HepG2 (cell line): Measurements from ENCODE around the gene NRSN2. TPM values are rescaled to one million over a fixed set of nuclear protein-coding genes. Genes with fewer than 3 reads are reported as not detected.

Source experiments
- ARID3A ChIP-seq: IDR thresholded peaks from 2 replicates; pipeline ENCODE4 v1.6.1; 2012; ENCODE audit warnings: low read depth, low read length, improper control_type of control experiment
- CHCHD3 ChIP-seq: sonication (generic); formaldehyde crosslinking; IDR thresholded peaks from 2 replicates; pipeline ENCODE4 v1.8.0; 2022; ENCODE audit warnings: mild to moderate bottlenecking, missing genetic modification reagents, moderate library complexity
- EHMT2 ChIP-seq: fragments of 200-600 bp; sonication (generic); IDR thresholded peaks from 2 replicates; pipeline ENCODE4 v1.7.0; 2017; ENCODE audit warnings: antibody characterized with exemption, low read depth, low read length, borderline replicate concordance
- FOXA1 ChIP-seq, 2 experiments: fragments of 450-650 bp in 1 of 2; sonication (generic) in 1 of 2; formaldehyde crosslinking in 1 of 2; IDR thresholded peaks; 2 replicates each; pipeline versions ENCODE4 v1.4.0 to v1.6.1; 2016 to 2020; ENCODE audit warnings: missing genetic modification reagents in 1 of 2
- NR1H2 ChIP-seq: sonication (generic); formaldehyde crosslinking; IDR thresholded peaks from 2 replicates; pipeline ENCODE4 v1.8.1; 2022; ENCODE audit warnings: low read depth, missing genetic modification reagents, borderline replicate concordance
- RXRA ChIP-seq: sonication (generic); formaldehyde crosslinking; IDR thresholded peaks from 2 replicates; pipeline ENCODE4 v1.5.1; 2020; ENCODE audit warnings: missing genetic modification reagents
- SALL2 ChIP-seq: sonication (generic); formaldehyde crosslinking; IDR thresholded peaks from 2 replicates; pipeline ENCODE4 v1.8.1; 2023; ENCODE audit warnings: mild to moderate bottlenecking, missing genetic modification reagents, inconsistent platforms
- SOX6 ChIP-seq, 2 experiments: fragments of 450-650 bp in 1 of 2; sonication (generic) in 1 of 2; formaldehyde crosslinking in 1 of 2; IDR thresholded peaks; 2 replicates each; pipeline versions ENCODE4 v1.4.0 to v1.6.1; 2017 to 2020; ENCODE audit warnings: antibody characterized with exemption in 1 of 2, mild to moderate bottlenecking in 1 of 2, missing genetic modification reagents in 1 of 2
- SRF ChIP-seq: IDR thresholded peaks from 2 replicates; pipeline ENCODE4 v1.6.1; 2011; ENCODE audit warnings: mild to moderate bottlenecking, low read depth, low read length, moderate library complexity
- SRSF4 ChIP-seq: fragments of 200-400 bp; formaldehyde crosslinking; IDR thresholded peaks from one replicate; pipeline ENCODE4 v1.6.1; 2018; ENCODE audit warnings: mild to moderate bottlenecking, low read depth, low read length, moderate library complexity; ENCODE audit not compliant: poor library complexity, severe bottlenecking
- STAT5B ChIP-seq: sonication (generic); formaldehyde crosslinking; IDR thresholded peaks from 2 replicates; pipeline ENCODE4 v1.4.0; 2020; ENCODE audit warnings: missing genetic modification reagents
- ZEB1 ChIP-seq: IDR thresholded peaks from 2 replicates; pipeline ENCODE4 v1.6.1; 2012; ENCODE audit warnings: mild to moderate bottlenecking, low read depth, inconsistent platforms; ENCODE audit not compliant: insufficient replicate concordance
- ZMYM4 ChIP-seq: sonication (generic); formaldehyde crosslinking; IDR thresholded peaks from 2 replicates; pipeline ENCODE4 v1.8.1; 2023; ENCODE audit warnings: mild to moderate bottlenecking, missing genetic modification reagents
- ZNF24 ChIP-seq: fragments of 450-650 bp; IDR thresholded peaks from 2 replicates; pipeline ENCODE4 v1.6.1; 2017; ENCODE audit warnings: antibody characterized with exemption, mild to moderate bottlenecking
- ZNF674 ChIP-seq: sonication (generic); formaldehyde crosslinking; IDR thresholded peaks from 2 replicates; pipeline ENCODE4 v1.5.0; 2020; ENCODE audit warnings: low read depth, mild to moderate bottlenecking, missing genetic modification reagents
- ZNF703 ChIP-seq: sonication (generic); formaldehyde crosslinking; IDR thresholded peaks from 2 replicates; pipeline ENCODE4 v1.5.1; 2020; ENCODE audit warnings: missing genetic modification reagents, mild to moderate bottlenecking, moderate library complexity, borderline replicate concordance
- ZNF780A ChIP-seq: sonication (generic); formaldehyde crosslinking; IDR thresholded peaks from 2 replicates; pipeline ENCODE4 v1.8.0; 2022; ENCODE audit warnings: mild to moderate bottlenecking, missing genetic modification reagents, moderate library complexity
- ZNF800 ChIP-seq: sonication (generic); formaldehyde crosslinking; IDR thresholded peaks from 2 replicates; pipeline ENCODE4 v1.4.0; 2020; ENCODE audit warnings: missing genetic modification reagents
- polyA plus RNA-seq, 8 experiments: library from polyadenylated mRNA; depleted of rRNA in 3 of 8; stranded (reverse) in 7 of 8; unstranded in 1 of 8; fragments of >200 nt; fragmentation: Illumina TruSeq in 4 of 8; extraction: Trizol in 4 of 8; gene quantifications; 2 replicates each; pipeline versions ENCODE4 v1.2.1 to v1.2.3, GENCODE V29; 2011 to 2016; ENCODE audit warnings: low read depth in 4 of 8, missing spikeins in 1 of 8, mixed read lengths in 1 of 8; ENCODE audit not compliant: insufficient read depth in 1 of 8
- total RNA-seq, 5 experiments: library from RNA; depleted of rRNA; stranded (reverse); fragments of >200 nt; fragmentation: Illumina TruSeq; extraction: Trizol; gene quantifications; 2 replicates each; pipeline ENCODE4 v1.2.3, GENCODE V29; 2016; ENCODE audit warnings: low read depth in 1 of 5
- TF ChIP-seq, protein P1 (sequence below): sonication (generic); formaldehyde crosslinking; IDR thresholded peaks from 2 replicates; pipeline ENCODE4 v1.4.0; 2020; ENCODE audit warnings: missing genetic modification reagents
- TF ChIP-seq, protein P2 (sequence below): sonication (generic); formaldehyde crosslinking; IDR thresholded peaks from 2 replicates; pipeline ENCODE4 v1.5.0; 2020; ENCODE audit warnings: missing genetic modification reagents

Gene NRSN2
- total and polyA plus RNA-seq, 2 of the 13 experiments (the other 11 are each of a cell fraction or from before 2014, with no cell fraction given): 32.3 to 49.4 TPM

DNA sequence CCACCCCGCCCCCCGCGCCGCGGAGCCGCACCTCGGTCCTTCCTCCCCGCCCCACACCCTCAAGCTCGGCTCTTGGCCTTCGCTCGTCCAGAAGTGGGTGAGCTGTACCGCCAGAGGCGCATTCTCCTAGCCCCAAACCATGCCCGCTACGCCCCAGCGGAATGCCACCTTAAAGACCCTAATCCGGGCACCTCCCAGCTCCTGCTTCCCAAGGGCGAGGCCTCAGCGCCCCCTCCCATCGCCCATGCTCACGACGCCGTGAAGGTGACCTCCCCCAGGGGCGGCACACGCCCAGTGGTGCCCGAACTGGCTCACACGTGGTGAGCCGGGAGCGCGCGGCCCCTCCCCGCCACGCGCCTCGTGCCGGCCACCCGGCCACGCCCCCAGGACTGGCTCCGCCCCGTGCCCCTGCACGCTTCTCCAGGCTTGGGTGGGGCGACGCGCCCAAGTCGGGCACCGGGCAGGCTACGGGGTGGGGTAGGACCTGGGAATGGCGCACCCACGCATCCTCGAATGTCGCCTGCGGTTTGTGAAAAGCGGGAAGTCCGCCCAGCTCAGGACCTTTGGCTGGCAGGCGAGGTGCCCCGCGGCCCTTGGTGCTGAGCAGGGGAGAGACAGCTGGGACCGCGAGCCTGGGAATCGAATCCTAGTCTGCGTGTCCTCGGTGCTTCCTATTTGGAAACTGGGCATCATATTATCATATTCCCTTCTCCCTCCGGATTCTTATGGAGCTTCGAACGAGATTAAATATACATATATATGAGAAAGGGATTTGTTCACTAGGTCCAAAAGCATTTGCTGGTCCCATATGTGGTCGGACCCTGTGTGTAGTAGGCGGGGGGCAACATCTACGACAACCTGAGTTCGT, 22.5 kb upstream of the NRSN2 start (continued):
- TF ChIP-seq ZNF674 (CRISPR knock-in tag) (peak; percentile 66; the same call in 1 of the 2 replicates), ZEB1 (no peak), ARID3A (no peak), SALL2 (CRISPR knock-in tag) (peak; percentile 99), SOX6 (IDR thresholded peaks at IDR 0.05) (no peak), SOX6 (CRISPR knock-in tag; IDR thresholded peaks at IDR 0.05) (peak; percentile 64), ZMYM4 (CRISPR knock-in tag) (peak; percentile 94), ZNF780A (peak; percentile 93), ZNF24 (no peak), ZNF703 (CRISPR knock-in tag) (peak; percentile 57; the same call in 1 of the 2 replicates), FOXA1 (IDR thresholded peaks at IDR 0.05) (no peak), FOXA1 (CRISPR knock-in tag; IDR thresholded peaks at IDR 0.05) (peak; percentile 66), EHMT2 (no peak), SRSF4 (peak; percentile 54), RXRA (peak; percentile 78), NR1H2 (CRISPR knock-in tag) (no peak; the same call in none of the 2 replicates), STAT5B (CRISPR knock-in tag) (peak; percentile 66; the same call in 1 of the 2 replicates), SRF (no peak), ZNF800 (CRISPR knock-in tag) (peak; percentile 86), CHCHD3 (CRISPR knock-in tag) (no peak; the same call in 1 of the 2 replicates)
- TF ChIP-seq, protein P1, sequence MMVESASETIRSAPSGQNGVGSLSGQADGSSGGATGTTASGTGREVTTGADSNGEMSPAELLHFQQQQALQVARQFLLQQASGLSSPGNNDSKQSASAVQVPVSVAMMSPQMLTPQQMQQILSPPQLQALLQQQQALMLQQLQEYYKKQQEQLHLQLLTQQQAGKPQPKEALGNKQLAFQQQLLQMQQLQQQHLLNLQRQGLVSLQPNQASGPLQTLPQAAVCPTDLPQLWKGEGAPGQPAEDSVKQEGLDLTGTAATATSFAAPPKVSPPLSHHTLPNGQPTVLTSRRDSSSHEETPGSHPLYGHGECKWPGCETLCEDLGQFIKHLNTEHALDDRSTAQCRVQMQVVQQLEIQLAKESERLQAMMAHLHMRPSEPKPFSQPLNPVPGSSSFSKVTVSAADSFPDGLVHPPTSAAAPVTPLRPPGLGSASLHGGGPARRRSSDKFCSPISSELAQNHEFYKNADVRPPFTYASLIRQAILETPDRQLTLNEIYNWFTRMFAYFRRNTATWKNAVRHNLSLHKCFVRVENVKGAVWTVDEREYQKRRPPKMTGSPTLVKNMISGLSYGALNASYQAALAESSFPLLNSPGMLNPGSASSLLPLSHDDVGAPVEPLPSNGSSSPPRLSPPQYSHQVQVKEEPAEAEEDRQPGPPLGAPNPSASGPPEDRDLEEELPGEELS (CRISPR knock-in tag): peak; percentile 91
- TF ChIP-seq, protein P2, sequence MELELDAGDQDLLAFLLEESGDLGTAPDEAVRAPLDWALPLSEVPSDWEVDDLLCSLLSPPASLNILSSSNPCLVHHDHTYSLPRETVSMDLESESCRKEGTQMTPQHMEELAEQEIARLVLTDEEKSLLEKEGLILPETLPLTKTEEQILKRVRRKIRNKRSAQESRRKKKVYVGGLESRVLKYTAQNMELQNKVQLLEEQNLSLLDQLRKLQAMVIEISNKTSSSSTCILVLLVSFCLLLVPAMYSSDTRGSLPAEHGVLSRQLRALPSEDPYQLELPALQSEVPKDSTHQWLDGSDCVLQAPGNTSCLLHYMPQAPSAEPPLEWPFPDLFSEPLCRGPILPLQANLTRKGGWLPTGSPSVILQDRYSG (CRISPR knock-in tag): peak; percentile 97
